Endodermal cell (in vitro differentiated cells): ENCODE measurements around the gene ASH1L. TPM values are rescaled to one million over a fixed set of nuclear protein-coding genes. Genes with fewer than 3 reads are reported as not detected.
"Not testable (repeated sequence)": the region's sequence is repeated elsewhere in the genome, so short reads cannot be mapped to it uniquely, and the experiment has no call there.

Source experiments
- DNase-seq: peaks from one replicate; pipeline ENCODE4 v3.0.0-alpha.2; 2017
- H3K27ac ChIP-seq: 2 replicates; pipeline ENCODE4 v1.5.1; 2013; ENCODE audit warnings: mild to moderate bottlenecking, low read depth, low read length, moderate library complexity
- H3K27me3 ChIP-seq: 2 replicates; pipeline ENCODE4 v1.6.1; 2013; ENCODE audit warnings: mild to moderate bottlenecking, low read length, moderate library complexity; ENCODE audit not compliant: insufficient read depth, control insufficient read depth, poor library complexity, severe bottlenecking
- H3K36me3 ChIP-seq: 2 replicates; pipeline ENCODE4 v1.7.0; 2013; ENCODE audit warnings: mild to moderate bottlenecking, low read length, moderate library complexity; ENCODE audit not compliant: control insufficient read depth, insufficient read depth
- H3K4me1 ChIP-seq: one replicate; pipeline ENCODE4 v1.7.0; 2013; ENCODE audit warnings: low read length; ENCODE audit not compliant: control insufficient read depth, insufficient read depth
- H3K4me3 ChIP-seq: 2 replicates; pipeline ENCODE4 v1.5.1; 2013; ENCODE audit warnings: mild to moderate bottlenecking, low read length, moderate library complexity
- H3K9ac ChIP-seq: 2 replicates; pipeline ENCODE4 v1.6.1; 2013; ENCODE audit warnings: mild to moderate bottlenecking, low read length, moderate library complexity; ENCODE audit not compliant: poor library complexity, severe bottlenecking; ENCODE audit errors: extremely low read depth
- H3K9me3 ChIP-seq: 2 replicates; pipeline ENCODE4 v1.6.1; 2013; ENCODE audit warnings: mild to moderate bottlenecking, low read length, moderate library complexity; ENCODE audit not compliant: control insufficient read depth
- H3K27ac Mint-ChIP-seq: 2 replicates; pipeline ENCODE4 v1.8.0; 2020; ENCODE audit warnings: mixed read lengths
- H3K27me3 Mint-ChIP-seq: 2 replicates; pipeline ENCODE4 v1.8.0; 2021; ENCODE audit warnings: mild to moderate bottlenecking, mixed read lengths; ENCODE audit not compliant: insufficient read depth
- H3K36me3 Mint-ChIP-seq: 2 replicates; pipeline ENCODE4 v1.8.0; 2020; ENCODE audit warnings: low read depth, mixed read lengths
- H3K4me1 Mint-ChIP-seq: 2 replicates; pipeline ENCODE4 v1.8.0; 2020; ENCODE audit warnings: mixed read lengths
- H3K4me3 Mint-ChIP-seq: 2 replicates; pipeline ENCODE4 v1.8.0; 2020; ENCODE audit warnings: mild to moderate bottlenecking, moderate library complexity, mixed read lengths
- H3K9me3 Mint-ChIP-seq: 2 replicates; pipeline ENCODE4 v1.8.0; 2020; ENCODE audit warnings: mild to moderate bottlenecking, mixed read lengths
- WGBS, 2 experiments: methylation state at CpG; one replicate each; pipeline versions ENCODE4 v1.1.5 to v1.1.7; 2013; ENCODE audit warnings: missing lambda C conversion rate in 2 of 2, mixed read lengths in 1 of 2; ENCODE audit not compliant: insufficient coverage in 1 of 2, insufficient read length in 1 of 2; 5-methylcytosine and 5-hydroxymethylcytosine counted together
- total RNA-seq, 2 donors: library from RNA; stranded (reverse); fragmentation: NEBNext Ultra II Directional in 1 of 2; extraction: Animal tissue kit (Norgen Biotek cat#: 25700) in 1 of 2; gene quantifications; 2 replicates in 1 of 2; 3 replicates in 1 of 2; pipeline ENCODE4 v1.2.1, GENCODE V29; 2021
- TF ChIP-seq, protein P1 (sequence below): fragments of 200-600 bp; sonication (generic); conservative IDR thresholded peaks from 2 replicates; pipeline ENCODE4 v1.5.0; 2021; ENCODE audit warnings: antibody characterized with exemption, mild to moderate bottlenecking

Gene ASH1L
- total RNA-seq, 2 donors from 2014 or later, result 34.5 to 37.0 TPM

GRCh38 chr1:155389826-155390225, 172.8 kb downstream of the ASH1L start:
- no peak overlapping the region for H3K27ac Mint-ChIP-seq
- DNase-seq, result no peak
- H3K9me3 Mint-ChIP-seq, result peaks cover 15% of the 10 kb centered on the region
- no peak overlapping the region for H3K27ac ChIP-seq
- no peaks in the 10 kb centered on the region for H3K27me3 ChIP-seq
- no peak overlapping the region for H3K9ac ChIP-seq
- peaks cover 58% of the 10 kb centered on the region for H3K36me3 Mint-ChIP-seq
- H3K36me3 ChIP-seq, result peaks cover 55% of the 10 kb centered on the region
- peaks cover 51% of the 10 kb centered on the region for H3K9me3 ChIP-seq
- H3K4me3 Mint-ChIP-seq, result no peak overlapping the region
- H3K4me1 Mint-ChIP-seq, result peaks cover 5% of the 10 kb centered on the region
- TF ChIP-seq, protein P1, sequence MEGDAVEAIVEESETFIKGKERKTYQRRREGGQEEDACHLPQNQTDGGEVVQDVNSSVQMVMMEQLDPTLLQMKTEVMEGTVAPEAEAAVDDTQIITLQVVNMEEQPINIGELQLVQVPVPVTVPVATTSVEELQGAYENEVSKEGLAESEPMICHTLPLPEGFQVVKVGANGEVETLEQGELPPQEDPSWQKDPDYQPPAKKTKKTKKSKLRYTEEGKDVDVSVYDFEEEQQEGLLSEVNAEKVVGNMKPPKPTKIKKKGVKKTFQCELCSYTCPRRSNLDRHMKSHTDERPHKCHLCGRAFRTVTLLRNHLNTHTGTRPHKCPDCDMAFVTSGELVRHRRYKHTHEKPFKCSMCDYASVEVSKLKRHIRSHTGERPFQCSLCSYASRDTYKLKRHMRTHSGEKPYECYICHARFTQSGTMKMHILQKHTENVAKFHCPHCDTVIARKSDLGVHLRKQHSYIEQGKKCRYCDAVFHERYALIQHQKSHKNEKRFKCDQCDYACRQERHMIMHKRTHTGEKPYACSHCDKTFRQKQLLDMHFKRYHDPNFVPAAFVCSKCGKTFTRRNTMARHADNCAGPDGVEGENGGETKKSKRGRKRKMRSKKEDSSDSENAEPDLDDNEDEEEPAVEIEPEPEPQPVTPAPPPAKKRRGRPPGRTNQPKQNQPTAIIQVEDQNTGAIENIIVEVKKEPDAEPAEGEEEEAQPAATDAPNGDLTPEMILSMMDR, result no peak
- H3K4me1 ChIP-seq, result no peaks in the 10 kb centered on the region
- H3K4me3 ChIP-seq, result no peak overlapping the region
- H3K27me3 Mint-ChIP-seq, result no peaks in the 10 kb centered on the region

GRCh38 chr1:155385836-155386235, 176.8 kb downstream of the ASH1L start:
- H3K9me3 Mint-ChIP-seq, result peaks cover 10% of the 10 kb centered on the region
- peaks cover 51% of the 10 kb centered on the region for H3K36me3 Mint-ChIP-seq
- not testable (repeated sequence) for H3K27me3 Mint-ChIP-seq

DNA sequence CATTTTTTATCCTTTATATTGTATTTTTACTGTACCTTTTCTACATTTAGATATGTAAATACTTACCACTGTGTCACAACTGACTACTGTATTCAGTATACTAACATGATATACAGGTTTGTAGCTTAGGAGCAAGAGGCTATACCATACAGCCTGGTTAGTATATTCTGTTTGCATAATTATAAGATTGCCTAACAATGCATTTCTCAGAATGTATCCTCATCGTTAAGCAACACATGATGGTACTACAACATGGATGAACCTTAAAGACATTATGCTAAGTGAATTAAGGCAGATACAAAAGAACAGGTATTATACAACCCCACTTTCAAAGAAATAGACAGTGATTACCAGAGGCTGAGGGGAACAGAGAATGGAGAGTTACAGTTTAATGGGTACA, 179.2 kb downstream of the ASH1L start:
- peaks cover 48% of the 10 kb centered on the region for H3K36me3 Mint-ChIP-seq
- Histone ChIP-seq H3K27me3 (no peaks in the 10 kb centered on the region), H3K27ac (no peak overlapping the region), H3K9ac (no peak overlapping the region), H3K9me3 (peaks cover 27% of the 10 kb centered on the region), H3K4me3 (no peak overlapping the region), H3K36me3 (peaks cover 40% of the 10 kb centered on the region), H3K4me1 (no peaks in the 10 kb centered on the region)
- no peak overlapping the region for H3K4me3 Mint-ChIP-seq
- H3K27ac Mint-ChIP-seq, result no peak overlapping the region
- no peaks in the 10 kb centered on the region for H3K4me1 Mint-ChIP-seq
- no peak for DNase-seq
- H3K27me3 Mint-ChIP-seq, result no peaks in the 10 kb centered on the region
- 100% methylated on average over 1 of the region's 1 CpG; no CpG with 5 or more reads in 1 of the 2 experiments for WGBS, 2 experiments
- TF ChIP-seq, protein P1, result no peak
- H3K9me3 Mint-ChIP-seq, result peaks cover 10% of the 10 kb centered on the region

More at GRCh38 chr1:155385836-155386235, 176.8 kb downstream of the ASH1L start:
- H3K27ac Mint-ChIP-seq, H3K4me3 ChIP-seq, DNase-seq, H3K9ac ChIP-seq, H3K27me3 ChIP-seq, H3K4me1 ChIP-seq, H3K27ac ChIP-seq, H3K4me3 Mint-ChIP-seq, H3K4me1 Mint-ChIP-seq: not testable (repeated sequence)
- peaks cover 35% of the 10 kb centered on the region for H3K9me3 ChIP-seq
- WGBS, 2 experiments, result 95 to 96% methylated on average over 4 to 5 of the region's 5 CpGs
- H3K36me3 ChIP-seq, result peaks cover 37% of the 10 kb centered on the region

- Histone ChIP-seq H3K36me3 (peaks cover 39% of the 10 kb centered on the region), H3K9ac (no peak overlapping the region), H3K9me3 (no peaks in the 10 kb centered on the region), H3K27me3 (no peaks in the 10 kb centered on the region), H3K4me1 (no peaks in the 10 kb centered on the region), H3K27ac (no peak overlapping the region), H3K4me3 (no peak overlapping the region)
- Mint-ChIP-seq H3K27me3 (no peaks in the 10 kb centered on the region), H3K4me1 (no peaks in the 10 kb centered on the region), H3K4me3 (no peak overlapping the region), H3K36me3 (peaks cover 46% of the 10 kb centered on the region), H3K9me3 (no peaks in the 10 kb centered on the region), H3K27ac (no peak overlapping the region)
- DNase-seq, result no peak
- TF ChIP-seq, protein P1, result no peak
Observed at GRCh38 chr1:155379631-155380090, 182.9 kb downstream of the ASH1L start.
